Left lung (tissue), 10 donors: ENCODE results near the gene HOXC5. TPM values are rescaled to one million over a fixed set of nuclear protein-coding genes. Genes with fewer than 3 reads are reported as not detected.
A peak's percentile ranks its signal among the peaks of the same experiment; 100 is the strongest.

Source experiments
- ATAC-seq: fragments of 200-7000 bp; cut with Tn5 transposase; one replicate; pipeline ENCODE4 v1.9.1; 2020; ENCODE audit warnings: moderate library complexity
- DNase-seq, 4 donors: peaks; one replicate each; pipeline ENCODE4 v3.0.0-alpha.2; 2013 to 2020
- H3K27ac ChIP-seq, 2 donors: fragments of 200-600 bp; sonication (generic) in 1 of 2; one replicate each; pipeline versions ENCODE4 v1.5.0 to v1.8.0; 2020 to 2021
- H3K27me3 ChIP-seq, 2 donors: fragments of 200-600 bp; sonication (generic) in 1 of 2; one replicate each; pipeline versions ENCODE4 v1.5.0 to v1.8.0; 2020 to 2021
- H3K36me3 ChIP-seq, 2 donors: fragments of 200-600 bp; sonication (generic) in 1 of 2; one replicate each; pipeline versions ENCODE4 v1.5.0 to v1.8.0; 2020 to 2021
- H3K4me1 ChIP-seq, 2 donors: fragments of 200-600 bp; one replicate each; pipeline ENCODE4 v1.8.0; 2021
- H3K4me3 ChIP-seq, 2 donors: fragments of 200-600 bp; sonication (generic) in 1 of 2; one replicate each; pipeline versions ENCODE4 v1.5.0 to v1.8.0; 2020 to 2021; ENCODE audit warnings: mild to moderate bottlenecking in 1 of 2
- H3K9me3 ChIP-seq, 2 donors: fragments of 200-600 bp; sonication (generic) in 1 of 2; one replicate each; pipeline versions ENCODE4 v1.5.0 to v1.8.0; 2020 to 2021
- CTCF ChIP-seq, 2 donors: fragments of 200-600 bp; sonication (generic) in 1 of 2; IDR thresholded peaks; one replicate each; pipeline versions ENCODE4 v1.5.0 to v1.8.0; 2021; ENCODE audit warnings: antibody characterized with exemption in 2 of 2
- intact Hi-C, 2 donors: fragments of 100-400 bp; cut with DNase I; formaldehyde crosslinking; loops; one replicate each; pipeline versions ENCODE4 v1.11.2 to v1.14.2; 2022
- polyA plus RNA-seq, 6 donors: library from polyadenylated mRNA; unstranded; fragments of 120-200 nt; gene quantifications; one replicate each; pipeline ENCODE4 v1.2.1, GENCODE V29; 2013; ENCODE audit not compliant: insufficient read length in 6 of 6
- total RNA-seq, 2 donors: library from RNA; stranded (reverse); fragmentation: NEBNext Ultra II Directional; extraction: Animal tissue kit (Norgen Biotek cat#: 25700); gene quantifications; one replicate each; pipeline ENCODE4 v1.2.1, GENCODE V29; 2021
- donor health status: DM: no; HTN: yes; CAD: no.
- donor health status: DM: no; HTN: no; CAD: no.

The HOXC5 gene
- total and polyA plus RNA-seq, 8 donors = 0.11 to 0.38 (median 0.28) TPM

- ATAC-seq (no peak), DNase-seq (no peak)
- H3K36me3 ChIP-seq = no peaks in the 10 kb centered on the region
- H3K4me1 ChIP-seq = peaks cover 0 to 9% of the 10 kb centered on the region in 2 donors
- H3K27me3 ChIP-seq = peaks cover 92 to 100% of the 10 kb centered on the region in 2 donors
- intact Hi-C loops = no loop called here
- no peaks in the 10 kb centered on the region for H3K9me3 ChIP-seq
- no peak for TF ChIP-seq CTCF (IDR thresholded peaks at IDR 0.05)
- no peak within 1 kb of the TSS for H3K27ac ChIP-seq
- H3K4me3 ChIP-seq = peak within 1 kb of the TSS in 1 of 2 donors; percentile 0
These were observed 4.3 kb upstream of the HOXC5 start, which contains the start of gene HOXC6 for GRCh38 chr12:54028314-54029201. TSS of gene HOXC6 (plus strand) at chr12:54028440. CDS start at chr12:54028522, 82 bp downstream.

GRCh38 chr12:54029529-54030441, 3.1 kb upstream of the HOXC5 start:
- H3K27me3 ChIP-seq = peaks cover 92 to 100% of the 10 kb centered on the region in 2 donors
- no peak for TF ChIP-seq CTCF (IDR thresholded peaks at IDR 0.05)
- no peak overlapping the region for H3K27ac ChIP-seq
- DNase-seq (no peak), ATAC-seq (no peak)
- no peaks in the 10 kb centered on the region for H3K36me3 ChIP-seq
- no peaks in the 10 kb centered on the region for H3K9me3 ChIP-seq
- intact Hi-C loops = loop anchor here in 1 of 2 donors (5.0 kb wide), 1 partner anchor 163 kb away; no protein-coding TSS in a partner anchor
- H3K4me3 ChIP-seq = no peak overlapping the region
- H3K4me1 ChIP-seq = peaks cover 0 to 14% of the 10 kb centered on the region in 2 donors

DNA sequence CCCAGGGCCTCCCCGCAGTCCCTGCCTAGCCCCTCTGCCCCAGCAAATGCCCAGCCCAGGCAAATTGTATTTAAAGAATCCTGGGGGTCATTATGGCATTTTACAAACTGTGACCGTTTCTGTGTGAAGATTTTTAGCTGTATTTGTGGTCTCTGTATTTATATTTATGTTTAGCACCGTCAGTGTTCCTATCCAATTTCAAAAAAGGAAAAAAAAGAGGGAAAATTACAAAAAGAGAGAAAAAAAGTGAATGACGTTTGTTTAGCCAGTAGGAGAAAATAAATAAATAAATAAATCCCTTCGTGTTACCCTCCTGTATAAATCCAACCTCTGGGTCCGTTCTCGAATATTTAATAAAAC, 2.4 kb upstream of the HOXC5 start:
- ATAC-seq (no peak), DNase-seq (no peak)
- no peaks in the 10 kb centered on the region for H3K36me3 ChIP-seq
- peaks cover 0 to 14% of the 10 kb centered on the region in 2 donors for H3K4me1 ChIP-seq
- H3K27ac ChIP-seq = peak overlapping the region in 1 of 2 donors; percentile 53
- no peak overlapping the region for H3K4me3 ChIP-seq
- H3K9me3 ChIP-seq = no peaks in the 10 kb centered on the region
- intact Hi-C loops = loop anchor here in 1 of 2 donors (5.0 kb wide), 1 partner anchor 162 kb away; no protein-coding TSS in a partner anchor
- H3K27me3 ChIP-seq = peaks cover 96 to 100% of the 10 kb centered on the region in 2 donors
- TF ChIP-seq CTCF (IDR thresholded peaks at IDR 0.05) = no peak

GRCh38 chr12:54030889-54031471, 1.9 kb upstream of the HOXC5 start:
- Histone ChIP-seq H3K4me1 (peaks cover 0 to 14% of the 10 kb centered on the region in 2 donors), H3K27ac (peak overlapping the region in 1 of 2 donors; percentile 53), H3K27me3 (peaks cover 93 to 100% of the 10 kb centered on the region in 2 donors), H3K36me3 (no peaks in the 10 kb centered on the region), H3K9me3 (no peaks in the 10 kb centered on the region), H3K4me3 (no peak overlapping the region)
- intact Hi-C loops = loop anchor here in 1 of 2 donors (5.0 kb wide), 1 partner anchor 161 kb away; no protein-coding TSS in a partner anchor
- DNase-seq (peak in 1 of 4 donors; percentile 71), ATAC-seq (peak; percentile 9)
- TF ChIP-seq CTCF (IDR thresholded peaks at IDR 0.05) = no peak
